NCI-H82 (cell line): ENCODE data around the gene FCN2.

Source experiments
- DNase-seq: peaks from one replicate; lab custom pipeline; 2025; lab: John Stamatoyannopoulos, UW

Gene FCN2

GRCh38 chr9:134888603-134889190 is 8.1 kb downstream of the FCN2 start:
- DNase-seq = no peak

GRCh38 chr9:134889386-134890154 is 9.0 kb downstream of the FCN2 start:
- no peak for DNase-seq

DNA sequence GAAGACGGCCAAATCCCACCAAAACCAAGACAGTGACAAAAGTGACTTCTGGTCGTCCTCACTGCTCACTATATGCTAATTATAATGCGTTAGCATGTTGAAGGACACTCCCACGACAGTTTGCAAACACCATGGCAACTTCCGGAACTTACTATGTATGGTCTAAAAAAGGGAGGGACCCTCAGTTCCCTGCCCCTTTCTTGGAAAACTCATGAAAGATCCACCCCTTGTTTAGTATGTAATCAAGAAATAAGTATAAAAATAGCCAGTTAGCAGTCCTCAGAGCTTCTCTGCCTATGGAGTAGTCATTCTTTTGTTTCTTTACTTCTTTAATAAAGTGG is 9.5 kb downstream of the FCN2 start:
- DNase-seq = no peak

- no peak for DNase-seq
These were observed 10.4 kb downstream of the FCN2 start for GRCh38 chr9:134891053-134891452.

GRCh38 chr9:134891713-134892112 is 11.1 kb downstream of the FCN2 start:
- DNase-seq = no peak

DNA sequence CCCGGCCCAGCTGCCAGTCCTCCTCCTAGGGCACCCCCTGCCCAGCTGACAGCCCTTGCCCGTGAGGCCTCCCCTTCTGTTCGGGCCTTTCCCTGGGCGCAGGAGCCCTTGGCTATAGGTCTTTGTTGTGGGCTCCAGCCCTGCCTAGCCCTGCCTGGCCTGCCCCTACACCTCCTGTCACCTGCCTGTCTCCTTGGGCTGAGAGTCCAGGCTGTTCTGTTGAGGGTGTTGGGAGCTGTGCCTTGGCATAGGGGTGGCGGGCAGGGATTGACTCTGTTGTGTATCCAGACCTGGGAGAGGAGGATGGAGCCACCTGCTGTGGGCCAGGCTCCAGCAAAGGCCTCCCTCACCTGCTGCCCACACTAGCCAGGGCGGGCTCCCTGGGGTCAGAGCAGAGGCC is 11.6 kb downstream of the FCN2 start:
- no peak for DNase-seq

- no peak for DNase-seq
These were observed 12.3 kb downstream of the FCN2 start for GRCh38 chr9:134892820-134893420.

DNA sequence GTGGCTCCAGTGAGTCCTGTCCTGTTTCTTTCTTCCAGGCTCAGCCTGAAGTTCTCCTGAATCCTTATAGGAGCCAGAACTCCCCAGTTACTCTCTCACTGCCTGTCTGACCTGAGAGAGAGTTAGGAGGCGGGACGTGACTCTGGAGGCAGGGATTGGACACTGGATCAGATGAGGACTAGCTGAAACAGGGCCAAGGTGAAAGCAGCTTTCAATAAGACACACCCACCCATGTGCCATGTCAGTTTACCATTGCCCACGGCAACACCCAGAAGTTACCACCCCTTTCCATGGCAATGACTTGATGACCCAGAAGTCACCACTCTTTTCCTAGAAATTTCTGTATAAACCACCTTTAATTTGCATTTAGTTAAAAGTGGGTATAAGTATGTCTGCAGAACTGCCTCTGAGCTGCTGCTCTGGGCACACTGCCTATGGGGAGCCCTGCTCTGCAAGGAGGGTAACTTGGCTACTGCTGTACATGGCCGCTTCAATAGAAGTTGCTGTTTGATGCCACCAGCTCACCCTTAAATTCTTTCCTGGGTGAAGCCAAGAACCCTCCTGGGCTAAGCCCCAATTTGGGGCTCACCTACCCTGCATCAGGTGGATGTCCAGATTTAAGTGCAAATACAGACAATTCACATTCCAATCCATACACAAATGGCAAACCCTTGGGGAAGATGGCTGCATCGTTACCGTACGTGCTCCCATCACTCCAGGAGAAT is 13.7 kb downstream of the FCN2 start:
- no peak for DNase-seq

DNA sequence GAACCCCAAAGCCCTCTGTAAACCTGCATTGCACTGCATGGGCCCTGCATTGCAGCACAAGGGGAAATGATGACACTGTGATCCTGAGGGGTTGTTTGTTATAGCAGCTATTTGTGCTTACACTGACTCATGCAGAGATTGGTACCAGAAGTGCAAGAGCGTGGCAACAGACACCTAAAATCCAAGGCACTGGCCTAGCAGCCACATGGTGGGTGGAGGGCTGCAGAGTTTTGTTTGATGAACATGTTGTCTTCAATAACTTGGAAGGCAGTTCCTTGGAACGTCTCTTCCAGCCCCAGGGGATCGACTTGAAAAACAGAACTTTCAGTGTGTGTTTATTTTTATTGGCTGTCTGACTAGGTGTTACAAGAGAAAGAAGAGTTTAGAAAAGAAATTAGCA is 14.5 kb downstream of the FCN2 start:
- DNase-seq = no peak

- DNase-seq = no peak
These were observed 14.9 kb downstream of the FCN2 start for GRCh38 chr9:134895567-134895907.

- peak; percentile 25 for DNase-seq
These were observed 15.6 kb downstream of the FCN2 start for GRCh38 chr9:134895908-134896833.

- no peak for DNase-seq
These were observed 16.4 kb downstream of the FCN2 start for GRCh38 chr9:134896834-134897583.

- no peak for DNase-seq
These were observed 17.1 kb downstream of the FCN2 start for GRCh38 chr9:134897584-134898170.

- DNase-seq = no peak
These were observed 17.7 kb downstream of the FCN2 start for GRCh38 chr9:134898319-134898718.

DNA sequence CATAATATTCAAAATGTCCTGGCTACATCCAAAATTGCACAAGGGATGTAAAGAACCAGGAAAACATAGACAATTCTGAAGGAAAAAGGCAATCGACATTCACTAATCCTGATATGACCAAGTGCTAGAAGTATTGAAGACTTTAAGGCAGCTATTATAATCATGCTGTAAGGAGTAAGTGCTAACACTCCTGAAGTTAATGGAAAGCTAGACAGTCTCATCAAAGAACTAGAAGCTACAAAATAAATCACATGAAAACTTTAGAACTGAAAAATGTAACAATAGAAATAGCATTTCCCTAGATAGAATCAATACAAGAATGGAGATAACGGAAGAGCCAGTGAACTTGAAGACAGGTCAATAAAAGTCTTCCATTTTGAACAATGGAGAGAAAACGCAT is 18.6 kb downstream of the FCN2 start:
- DNase-seq = no peak

- DNase-seq = no peak
These were observed 19.2 kb downstream of the FCN2 start for GRCh38 chr9:134899818-134900217.

DNA sequence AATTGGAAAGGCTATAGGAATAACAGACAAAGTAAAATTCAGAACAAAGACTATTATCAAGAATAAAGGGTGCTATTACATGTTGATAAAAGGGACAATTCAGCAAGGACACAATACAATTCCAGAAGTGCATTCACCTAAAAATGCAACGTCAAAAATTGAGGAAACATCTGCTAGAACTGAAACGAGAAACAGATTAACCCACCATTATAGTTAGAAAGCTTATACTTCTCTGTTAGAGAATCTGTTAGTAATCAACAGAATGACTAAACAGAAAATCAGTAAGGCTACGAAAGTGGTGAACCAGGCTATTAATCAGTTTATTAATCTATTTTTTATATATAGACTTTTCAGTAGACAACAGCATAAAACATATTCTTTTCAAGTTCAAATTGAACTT is 22.3 kb downstream of the FCN2 start:
- no peak for DNase-seq

DNA sequence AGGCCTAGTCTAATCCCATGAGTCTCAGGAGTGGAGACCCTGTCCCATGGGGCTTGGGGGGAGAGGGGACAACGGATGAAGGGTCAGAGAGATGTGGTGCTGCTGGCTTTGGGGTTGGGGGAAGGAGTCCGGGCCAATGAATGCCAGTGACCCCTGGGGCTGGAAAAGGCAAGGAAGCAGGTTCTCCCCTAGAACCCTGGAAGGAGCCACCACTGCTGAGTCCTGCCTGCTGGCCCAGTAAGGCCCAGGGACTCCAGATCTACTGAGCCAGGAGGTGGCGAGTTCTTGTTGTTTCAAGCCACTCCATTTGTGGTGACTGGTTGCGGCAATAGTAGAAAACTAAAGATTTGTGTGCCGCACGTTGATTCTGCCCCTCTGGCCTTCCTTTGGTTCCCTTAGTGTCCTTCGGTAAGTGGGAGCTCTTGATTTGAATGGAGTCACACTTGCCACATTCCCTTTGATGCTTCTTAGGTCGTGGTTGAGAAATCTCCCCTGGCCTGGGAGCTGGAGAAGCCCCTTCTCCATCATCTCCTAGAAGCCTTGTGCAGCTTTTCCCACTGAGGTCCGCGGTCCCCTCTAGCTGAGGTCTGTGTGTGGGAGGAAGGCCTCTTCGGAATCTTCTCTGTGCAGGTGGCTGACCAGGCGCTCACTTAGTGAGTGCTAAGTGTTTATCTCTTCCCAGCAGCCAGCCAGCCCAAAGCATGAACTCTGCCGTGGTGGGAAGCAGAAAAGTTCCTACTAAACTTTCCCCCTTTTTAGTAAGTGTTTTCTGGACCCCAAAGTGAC is 28.1 kb downstream of the FCN2 start:
- DNase-seq = no peak

DNA sequence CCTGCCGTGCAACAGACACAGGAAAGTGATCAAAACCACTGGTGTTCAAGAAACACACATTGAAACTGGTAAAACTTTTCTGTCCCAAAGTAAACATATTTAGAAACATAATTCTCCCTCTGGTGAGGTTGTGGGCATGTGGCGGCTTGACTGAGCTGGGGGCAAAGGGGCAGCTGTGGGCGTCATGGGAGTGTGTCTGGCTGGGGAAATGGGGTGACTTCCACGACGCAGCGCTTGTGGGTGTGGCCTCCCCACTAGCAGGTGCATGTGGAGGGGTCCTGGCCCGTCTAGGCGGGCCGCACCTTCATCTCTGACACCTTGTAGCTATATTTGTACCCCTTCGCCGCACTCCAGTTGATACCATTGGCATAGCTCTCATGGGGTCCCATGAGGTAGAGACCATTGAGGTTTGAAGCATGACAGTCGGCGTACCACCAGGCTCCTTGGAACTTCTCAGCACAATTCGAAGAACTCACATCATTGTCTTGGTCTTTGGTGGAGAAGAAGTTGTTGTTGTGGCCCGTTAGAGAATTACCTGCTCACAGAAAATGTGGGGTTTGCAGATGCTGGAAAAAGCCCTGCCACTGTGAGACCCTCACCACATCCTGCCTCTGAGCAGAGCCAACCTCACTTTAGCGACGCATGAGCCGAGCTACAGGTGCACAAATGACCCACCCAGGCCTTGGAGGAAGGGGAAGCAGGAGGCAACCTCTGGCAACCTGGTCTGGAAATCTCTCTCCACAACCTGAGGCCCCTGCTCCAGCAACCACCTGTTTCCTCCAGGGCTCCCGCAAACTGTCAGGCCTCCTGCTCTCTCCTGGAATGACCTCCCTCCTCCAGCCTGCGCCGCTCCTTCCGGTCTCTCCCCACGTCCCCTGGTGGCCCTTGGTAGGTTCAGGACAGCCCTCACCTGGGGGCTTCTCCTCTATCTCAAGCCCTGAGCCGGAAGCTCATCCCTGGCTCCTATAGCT is 29.2 kb downstream of the FCN2 start:
- no peak for DNase-seq
